ENCODE data around the gene ANO1.

DNA sequence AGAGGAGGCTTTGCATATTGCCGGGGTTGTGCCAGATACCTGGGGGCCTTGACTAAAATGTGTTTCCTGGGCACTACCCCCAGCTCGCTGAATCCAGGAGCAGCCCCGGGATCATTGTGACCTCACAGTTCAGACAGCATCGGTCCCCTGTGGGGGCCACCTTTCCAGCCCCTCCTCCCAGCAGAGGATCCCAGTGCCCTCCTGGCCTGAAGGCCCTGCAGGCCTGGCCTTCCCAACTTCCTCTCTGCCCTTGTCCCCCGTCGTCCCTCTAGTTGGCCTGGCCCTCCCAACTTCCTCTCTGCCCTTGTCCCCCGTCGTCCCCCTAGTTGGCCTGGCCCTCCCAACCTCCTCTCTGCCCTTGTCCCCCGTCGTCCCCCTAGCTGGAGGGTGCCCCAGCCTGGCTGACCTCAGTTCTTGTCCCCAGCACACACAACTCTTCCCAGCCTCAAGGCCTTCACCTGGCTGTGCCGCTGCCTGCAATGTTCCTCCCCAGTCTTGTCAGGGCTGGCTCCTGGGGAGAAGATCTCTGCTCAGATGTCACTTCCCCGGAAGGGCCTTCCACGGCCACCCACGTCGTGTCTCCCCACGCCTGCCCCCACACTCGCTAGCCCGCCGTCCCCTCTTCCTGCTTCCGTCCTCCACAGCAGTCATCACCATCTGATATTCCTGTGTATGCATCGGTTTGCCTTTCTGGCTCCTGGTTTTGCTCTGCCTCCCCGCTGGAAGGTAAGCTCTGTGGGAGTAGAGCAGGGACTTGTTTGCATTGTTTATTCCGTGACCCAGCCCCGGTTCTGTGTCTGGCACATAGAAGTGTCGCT is 12.6 kb upstream of the ANO1 start:
- no peak for TF ChIP-seq EZH2 (IDR thresholded peaks at IDR 0.05; ENCODE audit: borderline replicate concordance, insufficient read depth, low read depth, low read length, poor library complexity, severe bottlenecking)
- TF ChIP-seq, protein P1, sequence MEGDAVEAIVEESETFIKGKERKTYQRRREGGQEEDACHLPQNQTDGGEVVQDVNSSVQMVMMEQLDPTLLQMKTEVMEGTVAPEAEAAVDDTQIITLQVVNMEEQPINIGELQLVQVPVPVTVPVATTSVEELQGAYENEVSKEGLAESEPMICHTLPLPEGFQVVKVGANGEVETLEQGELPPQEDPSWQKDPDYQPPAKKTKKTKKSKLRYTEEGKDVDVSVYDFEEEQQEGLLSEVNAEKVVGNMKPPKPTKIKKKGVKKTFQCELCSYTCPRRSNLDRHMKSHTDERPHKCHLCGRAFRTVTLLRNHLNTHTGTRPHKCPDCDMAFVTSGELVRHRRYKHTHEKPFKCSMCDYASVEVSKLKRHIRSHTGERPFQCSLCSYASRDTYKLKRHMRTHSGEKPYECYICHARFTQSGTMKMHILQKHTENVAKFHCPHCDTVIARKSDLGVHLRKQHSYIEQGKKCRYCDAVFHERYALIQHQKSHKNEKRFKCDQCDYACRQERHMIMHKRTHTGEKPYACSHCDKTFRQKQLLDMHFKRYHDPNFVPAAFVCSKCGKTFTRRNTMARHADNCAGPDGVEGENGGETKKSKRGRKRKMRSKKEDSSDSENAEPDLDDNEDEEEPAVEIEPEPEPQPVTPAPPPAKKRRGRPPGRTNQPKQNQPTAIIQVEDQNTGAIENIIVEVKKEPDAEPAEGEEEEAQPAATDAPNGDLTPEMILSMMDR (IDR thresholded peaks at IDR 0.05) = no peak

Data from B cell (primary cell).